GM19099 (cell line): ENCODE data around the gene FANK1.

Experiments
- POLR2A ChIP-seq: IDR thresholded peaks from 3 replicates; pipeline ENCODE4 v1.6.1; 2011; ENCODE audit warnings: low read depth; ENCODE audit not compliant: insufficient read length; ENCODE audit errors: extremely low read depth

FANK1 gene

GRCh38 chr10:125984865-125985495 lies 88.6 kb downstream of the FANK1 start:
- no peak for TF ChIP-seq POLR2A

- TF ChIP-seq POLR2A: no peak
These were observed 89.3 kb downstream of the FANK1 start for GRCh38 chr10:125985557-125986240.

- no peak for TF ChIP-seq POLR2A
These were observed 93.4 kb downstream of the FANK1 start for GRCh38 chr10:125989791-125990190.

- TF ChIP-seq POLR2A: no peak
These were observed 94.6 kb downstream of the FANK1 start for GRCh38 chr10:125990974-125991373.

GRCh38 chr10:125991392-125991791 lies 95.0 kb downstream of the FANK1 start:
- no peak for TF ChIP-seq POLR2A

- TF ChIP-seq POLR2A: no peak
These were observed 95.9 kb downstream of the FANK1 start for GRCh38 chr10:125992254-125992653.

- TF ChIP-seq POLR2A: no peak
These were observed 98.2 kb downstream of the FANK1 start for GRCh38 chr10:125994601-125995000.

GRCh38 chr10:125995726-125996304 lies 99.5 kb downstream of the FANK1 start:
- TF ChIP-seq POLR2A: no peak

- TF ChIP-seq POLR2A: no peak
These were observed 101.2 kb downstream of the FANK1 start for GRCh38 chr10:125997586-125997985.

GRCh38 chr10:125999694-126000093 lies 103.3 kb downstream of the FANK1 start:
- TF ChIP-seq POLR2A: no peak

GRCh38 chr10:126001576-126001975 lies 105.2 kb downstream of the FANK1 start:
- no peak for TF ChIP-seq POLR2A

- TF ChIP-seq POLR2A: no peak
These were observed 108.4 kb downstream of the FANK1 start for GRCh38 chr10:126004752-126005151.

- TF ChIP-seq POLR2A: no peak
These were observed 109.9 kb downstream of the FANK1 start for GRCh38 chr10:126006264-126006663.

GRCh38 chr10:126006906-126007305 lies 110.5 kb downstream of the FANK1 start:
- TF ChIP-seq POLR2A: no peak

GRCh38 chr10:126009650-126010049 lies 113.3 kb downstream of the FANK1 start:
- TF ChIP-seq POLR2A: no peak

- TF ChIP-seq POLR2A: no peak
These were observed 115.6 kb downstream of the FANK1 start for GRCh38 chr10:126011995-126012394.
